ENCODE measurements around the gene SFT2D1.

- TF ChIP-seq POLR2A (IDR thresholded peaks at IDR 0.05) (no peak), CTCF (IDR thresholded peaks at IDR 0.05) (no peak)
Measured at GRCh38 chr6:166270706-166271375, 71.5 kb downstream of the SFT2D1 start.

Measured in testis (tissue), 2 donors.